Keratinocyte (primary cell): ENCODE measurements around the gene ZCCHC24. TPM values are rescaled to one million over a fixed set of nuclear protein-coding genes. Genes with fewer than 3 reads are reported as not detected.

Experiments used
- DNase-seq: peaks from one replicate; pipeline ENCODE4 v3.0.0-alpha.2; 2011; ENCODE audit warnings: low read depth, missing footprints, low spot score
- FAIRE-seq: peaks from 2 replicates; lab custom pipeline; 2011; peaks lifted over from hg19 to GRCh38; lab: Jason Lieb, UNC
- H2AFZ ChIP-seq: 2 replicates; pipeline ENCODE4 v1.6.0; 2012; ENCODE audit warnings: low read length, control low read depth, inconsistent platforms; ENCODE audit not compliant: control insufficient read depth
- H3K27ac ChIP-seq: 2 replicates; pipeline ENCODE4 v1.5.1; 2011; ENCODE audit warnings: low read length; ENCODE audit not compliant: control insufficient read depth, insufficient read depth
- H3K27me3 ChIP-seq: 3 replicates; pipeline ENCODE4 v1.6.0; 2011; ENCODE audit warnings: low read length; ENCODE audit not compliant: control insufficient read depth, insufficient read depth; ENCODE audit errors: extremely low read depth
- H3K36me3 ChIP-seq, 2 experiments: 2 replicates in 1 of 2; 3 replicates in 1 of 2; pipeline ENCODE4 v1.5.1; 2011; ENCODE audit warnings: low read length in 2 of 2, mild to moderate bottlenecking in 1 of 2; ENCODE audit not compliant: control insufficient read depth in 2 of 2, insufficient read depth in 2 of 2; ENCODE audit errors: extremely low read depth in 1 of 2
- H3K4me1 ChIP-seq: 3 replicates; pipeline ENCODE4 v1.5.1; 2011; ENCODE audit warnings: low read length; ENCODE audit not compliant: control insufficient read depth, insufficient read depth; ENCODE audit errors: extremely low read depth
- H3K4me2 ChIP-seq: 3 replicates; pipeline ENCODE4 v1.6.0; 2011; ENCODE audit warnings: low read depth, low read length; ENCODE audit not compliant: control insufficient read depth, insufficient read depth; ENCODE audit errors: extremely low read depth
- H3K4me3 ChIP-seq, 3 experiments: fragments of 200-600 bp in 1 of 3; sonication (generic) in 1 of 3; 2 replicates in 2 of 3; 3 replicates in 1 of 3; pipeline ENCODE4 v1.5.1; 2011 to 2016; ENCODE audit warnings: low read length in 3 of 3, mild to moderate bottlenecking in 3 of 3, control low read depth in 2 of 3, inconsistent platforms in 1 of 3, low read depth in 1 of 3, mixed read lengths in 1 of 3, mixed run types in 1 of 3, moderate library complexity in 1 of 3; ENCODE audit not compliant: control insufficient read depth in 2 of 3, insufficient read depth in 2 of 3; ENCODE audit errors: extremely low read depth in 1 of 3
- H3K79me2 ChIP-seq: 2 replicates; pipeline ENCODE4 v1.6.0; 2012; ENCODE audit warnings: low read length; ENCODE audit not compliant: control insufficient read depth, insufficient read depth
- H3K9ac ChIP-seq: 3 replicates; pipeline ENCODE4 v1.6.0; 2011; ENCODE audit warnings: low read length; ENCODE audit not compliant: control insufficient read depth, insufficient read depth; ENCODE audit errors: extremely low read depth
- H3K9me1 ChIP-seq: 3 replicates; pipeline ENCODE4 v1.6.0; 2011; ENCODE audit warnings: low read length; ENCODE audit not compliant: control insufficient read depth, insufficient read depth; ENCODE audit errors: extremely low read depth
- H3K9me3 ChIP-seq: 2 replicates; pipeline ENCODE4 v1.5.1; 2012; ENCODE audit warnings: low read depth, low read length; ENCODE audit not compliant: control insufficient read depth
- H4K20me1 ChIP-seq: 3 replicates; pipeline ENCODE4 v1.6.0; 2011; ENCODE audit warnings: low read length; ENCODE audit not compliant: control insufficient read depth, insufficient read depth; ENCODE audit errors: extremely low read depth
- EZH2 ChIP-seq: IDR thresholded peaks from one replicate; pipeline ENCODE4 v1.6.1; 2012; ENCODE audit warnings: inconsistent platforms, mild to moderate bottlenecking, low read length, moderate library complexity
- dilution Hi-C: fragments of 300-500 bp; cut with MboI; formaldehyde crosslinking; loops from one replicate; pipeline ENCODE4 v1.7.0; 2020; ENCODE audit warnings: low sequenced_read_pairs; ENCODE audit not compliant: extremely low pct_ligation_motif_present
- polyA plus RNA-seq, 5 experiments: library from polyadenylated mRNA; depleted of rRNA in 3 of 5; stranded (reverse) in 3 of 5; stranded (forward) in 1 of 5; unstranded in 1 of 5; fragments of >200 nt; gene quantifications; 1 replicate in 1 of 5; 2 replicates in 3 of 5; 3 replicates in 1 of 5; pipeline versions ENCODE4 v1.2.1 to v1.2.3, GENCODE V29; 2011 to 2012; ENCODE audit warnings: missing spikeins in 2 of 5, low read depth in 1 of 5, low replicate concordance in 1 of 5
- TF ChIP-seq, protein P1 (sequence below), 3 experiments: IDR thresholded peaks in 1 of 3; conservative IDR thresholded peaks in 1 of 3; optimal IDR thresholded peaks in 1 of 3; 2 replicates in 2 of 3; 3 replicates in 1 of 3; pipeline versions ENCODE3 to v1.5.1; 2011; ENCODE audit warnings: low read length in 3 of 3, mild to moderate bottlenecking in 3 of 3, moderate library complexity in 2 of 3, control low read depth in 1 of 3, inconsistent platforms in 1 of 3; ENCODE audit not compliant: insufficient read depth in 2 of 3; ENCODE audit errors: extremely low read depth in 1 of 3

The ZCCHC24 gene
- polyA plus RNA-seq, 1 donor (not counting 4 experiments of a cell fraction or from before 2014, with no cell fraction given) = 0.96 TPM

DNA sequence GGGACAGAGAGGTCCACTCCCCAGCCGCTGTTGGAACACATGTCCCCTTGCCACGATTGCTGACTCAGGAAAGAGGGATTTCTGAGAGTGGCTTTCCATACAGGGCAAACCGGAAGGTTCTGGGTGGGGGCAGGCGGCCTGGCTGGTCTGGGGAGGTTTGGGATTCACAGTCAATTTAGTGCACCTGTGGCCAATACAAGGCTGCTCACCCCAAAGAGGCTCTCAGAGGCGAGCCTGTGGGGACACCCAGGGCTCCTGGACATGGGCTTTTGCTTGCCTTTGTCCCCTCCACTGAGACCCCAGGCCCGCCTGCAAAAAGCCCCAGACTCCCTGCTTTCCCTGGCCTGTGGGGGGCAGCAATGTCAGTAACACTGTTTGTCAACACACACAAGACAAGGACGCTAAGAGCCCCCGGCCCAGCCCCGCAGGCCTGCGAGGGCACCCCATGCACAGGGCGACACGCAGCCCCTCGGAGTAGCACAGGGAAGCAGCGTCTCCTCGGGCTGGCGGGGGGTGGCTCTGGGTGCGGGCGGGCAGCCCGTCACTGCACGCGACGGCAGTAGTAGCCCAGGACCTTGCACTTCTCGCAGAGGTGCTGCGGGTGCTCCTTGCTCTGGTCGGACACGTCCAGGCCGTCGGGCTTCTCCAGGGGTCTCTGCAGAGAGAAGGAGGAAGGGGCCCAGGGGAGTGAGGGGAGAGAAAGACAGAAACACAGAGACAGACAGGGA, 59.5 kb downstream of the ZCCHC24 start:
- Histone ChIP-seq H3K27me3 (peaks cover 5% of the 10 kb centered on the region), H3K4me2 (no peak overlapping the region), H3K4me3 (no peak overlapping the region), H3K4me1 (no peaks in the 10 kb centered on the region), H3K27ac (no peak overlapping the region), H3K9me3 (no peaks in the 10 kb centered on the region), H2AFZ (no peak overlapping the region), H3K79me2 (no peaks in the 10 kb centered on the region), H3K9me1 (no peaks in the 10 kb centered on the region), H3K9ac (no peak overlapping the region), H3K36me3 (no peaks in the 10 kb centered on the region), H4K20me1 (no peaks in the 10 kb centered on the region)
- DNase-seq = no peak
- dilution Hi-C loops = no loop called here
- TF ChIP-seq EZH2 = no peak
- TF ChIP-seq, protein P1, sequence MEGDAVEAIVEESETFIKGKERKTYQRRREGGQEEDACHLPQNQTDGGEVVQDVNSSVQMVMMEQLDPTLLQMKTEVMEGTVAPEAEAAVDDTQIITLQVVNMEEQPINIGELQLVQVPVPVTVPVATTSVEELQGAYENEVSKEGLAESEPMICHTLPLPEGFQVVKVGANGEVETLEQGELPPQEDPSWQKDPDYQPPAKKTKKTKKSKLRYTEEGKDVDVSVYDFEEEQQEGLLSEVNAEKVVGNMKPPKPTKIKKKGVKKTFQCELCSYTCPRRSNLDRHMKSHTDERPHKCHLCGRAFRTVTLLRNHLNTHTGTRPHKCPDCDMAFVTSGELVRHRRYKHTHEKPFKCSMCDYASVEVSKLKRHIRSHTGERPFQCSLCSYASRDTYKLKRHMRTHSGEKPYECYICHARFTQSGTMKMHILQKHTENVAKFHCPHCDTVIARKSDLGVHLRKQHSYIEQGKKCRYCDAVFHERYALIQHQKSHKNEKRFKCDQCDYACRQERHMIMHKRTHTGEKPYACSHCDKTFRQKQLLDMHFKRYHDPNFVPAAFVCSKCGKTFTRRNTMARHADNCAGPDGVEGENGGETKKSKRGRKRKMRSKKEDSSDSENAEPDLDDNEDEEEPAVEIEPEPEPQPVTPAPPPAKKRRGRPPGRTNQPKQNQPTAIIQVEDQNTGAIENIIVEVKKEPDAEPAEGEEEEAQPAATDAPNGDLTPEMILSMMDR (optimal IDR thresholded peaks at IDR 0.05 in 1 of 3, IDR thresholded peaks at IDR 0.05 in 1 of 3, conservative IDR thresholded peaks at IDR 0.05 in 1 of 3; ENCODE audit: extremely low read depth in 1 of 3, insufficient read depth in 2 of 3, low read length in 3 of 3) = no peak
- no peak for FAIRE-seq

DNA sequence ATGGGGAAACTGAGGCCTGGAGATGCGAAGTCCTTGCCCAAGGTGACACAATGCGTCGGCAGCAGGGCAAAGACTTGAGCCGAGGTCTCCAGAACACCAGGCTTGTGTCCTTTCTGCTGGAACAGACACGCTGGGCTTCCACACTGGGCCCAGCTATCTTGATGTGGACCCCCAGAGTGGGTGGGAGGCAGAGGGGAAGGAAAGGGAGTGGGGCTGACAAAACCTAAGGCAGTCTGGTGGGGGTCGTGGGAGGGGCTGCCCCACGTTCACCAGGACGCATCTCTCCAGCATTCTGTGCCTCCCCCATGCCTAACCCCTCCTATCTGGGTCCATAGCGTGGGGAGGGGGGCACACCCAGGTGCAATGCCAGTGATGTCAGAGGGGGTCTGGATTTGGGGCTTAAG, 60.0 kb downstream of the ZCCHC24 start:
- Histone ChIP-seq H4K20me1 (no peaks in the 10 kb centered on the region), H3K9me3 (no peaks in the 10 kb centered on the region), H3K9ac (no peak overlapping the region), H3K4me1 (no peaks in the 10 kb centered on the region), H3K4me2 (no peak overlapping the region), H2AFZ (no peak overlapping the region), H3K4me3 (no peak overlapping the region), H3K36me3 (no peaks in the 10 kb centered on the region), H3K27me3 (peaks cover 11% of the 10 kb centered on the region), H3K27ac (no peak overlapping the region), H3K9me1 (no peaks in the 10 kb centered on the region), H3K79me2 (no peaks in the 10 kb centered on the region)
- FAIRE-seq (no peak), DNase-seq (no peak)
- no peak for TF ChIP-seq EZH2
- TF ChIP-seq, protein P1 (optimal IDR thresholded peaks at IDR 0.05 in 1 of 3, IDR thresholded peaks at IDR 0.05 in 1 of 3, conservative IDR thresholded peaks at IDR 0.05 in 1 of 3; ENCODE audit: extremely low read depth in 1 of 3, insufficient read depth in 2 of 3, low read length in 3 of 3) = no peak
- dilution Hi-C loops = no loop called here
